SK-N-MC (cell line): ENCODE measurements around the gene BACH2.

Experiments used
- EZH2 ChIP-seq: fragments of 200-600 bp; sonication (generic); IDR thresholded peaks from one replicate; pipeline ENCODE4 v1.6.1; 2017; ENCODE audit warnings: antibody characterized with exemption
- FOXP2 ChIP-seq: optimal IDR thresholded peaks from 2 replicates; pipeline ENCODE3; 2011; ENCODE audit warnings: mild to moderate bottlenecking, moderate library complexity; ENCODE audit not compliant: insufficient read depth; ENCODE audit errors: extremely low read length, control extremely low read depth
- POLR2AphosphoS5 ChIP-seq: IDR thresholded peaks from 2 replicates; pipeline ENCODE4 v1.6.1; 2012; ENCODE audit warnings: mild to moderate bottlenecking, low read depth, low read length, borderline replicate concordance

DNA sequence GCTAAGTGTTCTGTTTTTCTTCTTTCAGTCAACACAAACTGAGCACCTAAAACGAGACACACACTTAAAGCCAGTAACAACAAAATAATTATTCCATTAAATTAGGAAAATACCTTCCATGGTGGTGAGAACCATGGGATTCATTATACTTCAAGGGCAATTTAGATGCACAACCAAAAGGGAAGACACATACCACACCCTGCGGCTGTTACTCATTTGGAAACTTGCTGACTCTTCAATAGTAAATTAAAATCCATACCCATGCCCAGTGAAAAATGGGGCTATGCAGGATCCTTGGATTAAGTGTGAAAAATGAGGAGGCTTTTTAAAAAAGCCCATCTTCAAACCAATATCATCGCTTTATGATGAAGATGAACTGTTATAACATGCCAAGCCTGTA is 259.7 kb downstream of the BACH2 start:
- TF ChIP-seq POLR2AphosphoS5 (no peak), EZH2 (no peak), FOXP2 (no peak)
